Suprapubic skin (tissue), 4 donors: Measurements from ENCODE around the gene GGNBP2. TPM values are rescaled to one million over a fixed set of nuclear protein-coding genes. Genes with fewer than 3 reads are reported as not detected.

ENCODE experiments used
- DNase-seq, 2 donors: peaks; one replicate each; pipeline ENCODE4 v3.0.0-alpha.2; 2019; ENCODE audit warnings: low spot score in 2 of 2
- H3K27ac ChIP-seq: fragments of 200-600 bp; sonication (generic); one replicate; pipeline ENCODE4 v1.5.1; 2019
- H3K27me3 ChIP-seq: fragments of 200-600 bp; sonication (generic); one replicate; pipeline ENCODE4 v1.5.1; 2019
- H3K36me3 ChIP-seq: fragments of 200-600 bp; sonication (generic); one replicate; pipeline ENCODE4 v1.5.1; 2019
- H3K4me1 ChIP-seq: fragments of 200-600 bp; sonication (generic); one replicate; pipeline ENCODE4 v1.5.1; 2019
- H3K4me3 ChIP-seq: fragments of 200-600 bp; sonication (generic); one replicate; pipeline ENCODE4 v1.5.1; 2019; ENCODE audit warnings: mild to moderate bottlenecking
- H3K9me3 ChIP-seq: fragments of 200-600 bp; sonication (generic); one replicate; pipeline ENCODE4 v1.5.1; 2019
- CTCF ChIP-seq, 2 donors: fragments of 200-600 bp in 1 of 2; fragments of 450-650 bp in 1 of 2; sonication (generic) in 1 of 2; IDR thresholded peaks; one replicate each; pipeline ENCODE4 v1.5.1; 2016 to 2019; ENCODE audit warnings: antibody characterized with exemption in 2 of 2, mild to moderate bottlenecking in 1 of 2, moderate library complexity in 1 of 2
- EP300 ChIP-seq: sonication (generic); formaldehyde crosslinking; IDR thresholded peaks from one replicate; pipeline ENCODE4 v1.6.1; 2017; ENCODE audit warnings: antibody characterized with exemption
- POLR2A ChIP-seq, 2 donors: fragments of 450-650 bp; IDR thresholded peaks; one replicate each; pipeline ENCODE4 v1.6.1; 2017; ENCODE audit warnings: antibody characterized with exemption in 2 of 2, mild to moderate bottlenecking in 2 of 2, moderate library complexity in 2 of 2
- POLR2AphosphoS5 ChIP-seq, 3 donors: sonication (generic); formaldehyde crosslinking; IDR thresholded peaks; one replicate each; pipeline ENCODE4 v1.6.1; 2017; ENCODE audit warnings: antibody characterized with exemption in 3 of 3
- WGBS: methylation state at CpG from one replicate; pipeline ENCODE4 v1.1.5; 2018; 5-methylcytosine and 5-hydroxymethylcytosine counted together
- total RNA-seq, 4 donors: library from RNA; depleted of rRNA; stranded (reverse); fragments of >200 nt; gene quantifications; one replicate each; pipeline ENCODE4 v1.1.0, GENCODE V29; 2016

GGNBP2 gene
- total RNA-seq, 4 donors from 2014 or later, result 49.4 to 84.1 (median 57.1) TPM

- Histone ChIP-seq H3K27me3 (no peaks in the 10 kb centered on the region), H3K4me3 (no peak overlapping the region), H3K9me3 (no peaks in the 10 kb centered on the region), H3K27ac (no peak overlapping the region), H3K4me1 (peaks cover 4% of the 10 kb centered on the region), H3K36me3 (no peaks in the 10 kb centered on the region)
- no peak for DNase-seq
- TF ChIP-seq EP300 (no peak), CTCF (IDR thresholded peaks at IDR 0.05) (no peak), POLR2A (IDR thresholded peaks at IDR 0.05) (no peak), POLR2AphosphoS5 (IDR thresholded peaks at IDR 0.05) (no peak)
- 87% methylated on average over 7 of the region's 7 CpGs for WGBS
These were observed 80.5 kb downstream of the GGNBP2 start for GRCh38 chr17:36625188-36625587.

GRCh38 chr17:36627101-36627500, 82.4 kb downstream of the GGNBP2 start:
- H3K4me3 ChIP-seq, result no peak overlapping the region
- no peaks in the 10 kb centered on the region for H3K36me3 ChIP-seq
- H3K27ac ChIP-seq, result no peak overlapping the region
- peaks cover 4% of the 10 kb centered on the region for H3K27me3 ChIP-seq
- no peaks in the 10 kb centered on the region for H3K9me3 ChIP-seq
- 78% methylated on average over 12 of the region's 12 CpGs for WGBS
- peaks cover 4% of the 10 kb centered on the region for H3K4me1 ChIP-seq
- TF ChIP-seq CTCF (IDR thresholded peaks at IDR 0.05) (no peak), POLR2A (IDR thresholded peaks at IDR 0.05) (no peak), EP300 (no peak), POLR2AphosphoS5 (IDR thresholded peaks at IDR 0.05) (no peak)
- DNase-seq, result no peak

GRCh38 chr17:36628576-36628975, 83.9 kb downstream of the GGNBP2 start:
- Histone ChIP-seq H3K4me3 (no peak overlapping the region), H3K4me1 (peaks cover 4% of the 10 kb centered on the region)
- no peak for DNase-seq

GRCh38 chr17:36629252-36629847, 84.6 kb downstream of the GGNBP2 start:
- peaks cover 4% of the 10 kb centered on the region for H3K4me1 ChIP-seq
- H3K9me3 ChIP-seq, result no peaks in the 10 kb centered on the region
- H3K4me3 ChIP-seq, result no peak overlapping the region
- H3K27ac ChIP-seq, result no peak overlapping the region
- TF ChIP-seq CTCF (IDR thresholded peaks at IDR 0.05), result peak; percentile 88 to 98
- no peak for TF ChIP-seq POLR2AphosphoS5 (IDR thresholded peaks at IDR 0.05)
- peaks cover 17% of the 10 kb centered on the region for H3K27me3 ChIP-seq
- H3K36me3 ChIP-seq, result no peaks in the 10 kb centered on the region
- DNase-seq, result peak; percentile 77 to 84
- WGBS, result 26% methylated on average over 5 of the region's 14 CpGs

More at GRCh38 chr17:36628576-36628975, 83.9 kb downstream of the GGNBP2 start:
- Histone ChIP-seq H3K27me3 (peaks cover 14% of the 10 kb centered on the region), H3K27ac (no peak overlapping the region), H3K9me3 (no peaks in the 10 kb centered on the region), H3K36me3 (no peaks in the 10 kb centered on the region)
- no peak for TF ChIP-seq POLR2AphosphoS5 (IDR thresholded peaks at IDR 0.05)
- no peak for TF ChIP-seq EP300
- no peak for TF ChIP-seq POLR2A (IDR thresholded peaks at IDR 0.05)
- TF ChIP-seq CTCF (IDR thresholded peaks at IDR 0.05), result no peak
- WGBS, result 94% methylated on average over 2 of the region's 2 CpGs

- Histone ChIP-seq H3K9me3 (no peaks in the 10 kb centered on the region), H3K27me3 (peaks cover 17% of the 10 kb centered on the region), H3K4me3 (no peak overlapping the region), H3K27ac (no peak overlapping the region), H3K4me1 (peaks cover 4% of the 10 kb centered on the region), H3K36me3 (no peaks in the 10 kb centered on the region)
- DNase-seq, result no peak
- 81% methylated on average over 8 of the region's 8 CpGs for WGBS
- TF ChIP-seq CTCF (IDR thresholded peaks at IDR 0.05) (no peak), EP300 (no peak), POLR2A (IDR thresholded peaks at IDR 0.05) (no peak), POLR2AphosphoS5 (IDR thresholded peaks at IDR 0.05) (no peak)
These were observed 85.3 kb downstream of the GGNBP2 start for GRCh38 chr17:36629970-36630502.
